CD14-positive monocyte (primary cell): ENCODE measurements around the gene LHFPL3. TPM values are rescaled to one million over a fixed set of nuclear protein-coding genes. Genes with fewer than 3 reads are reported as not detected.

ENCODE experiments used
- DNase-seq, 3 donors: peaks; one replicate each; pipeline ENCODE4 v3.0.0-alpha.2; 2011 to 2022
- H2AFZ ChIP-seq: 2 replicates; pipeline ENCODE4 v1.6.0; 2012; ENCODE audit warnings: mild to moderate bottlenecking, low read depth, low read length, inconsistent platforms; ENCODE audit not compliant: insufficient read depth, poor library complexity, severe bottlenecking
- H3K27ac ChIP-seq, 2 donors: 1 replicate in 1 of 2; 2 replicates in 1 of 2; pipeline ENCODE4 v1.5.1; 2012 to 2013; ENCODE audit warnings: low read length in 2 of 2, control low read depth in 1 of 2, inconsistent platforms in 1 of 2, low read depth in 1 of 2, mild to moderate bottlenecking in 1 of 2
- H3K27me3 ChIP-seq, 2 donors: one replicate each; pipeline versions ENCODE4 v1.6.0 to v1.6.1; 2011 to 2013; ENCODE audit warnings: low read length in 2 of 2; ENCODE audit not compliant: control insufficient read depth in 2 of 2, insufficient read depth in 2 of 2
- H3K36me3 ChIP-seq, 2 donors: replicated peaks in 1 of 2; 1 replicate in 1 of 2; 2 replicates in 1 of 2; pipeline versions ENCODE4 v1.5.1 to v1.6.1; 2012 to 2013; ENCODE audit warnings: low read length in 2 of 2, control low read depth in 1 of 2, inconsistent platforms in 1 of 2, mild to moderate bottlenecking in 1 of 2; ENCODE audit not compliant: insufficient read depth in 2 of 2, control insufficient read depth in 1 of 2
- H3K4me1 ChIP-seq, 2 donors: 1 replicate in 1 of 2; 2 replicates in 1 of 2; pipeline versions ENCODE4 v1.5.1 to v1.6.1; 2012 to 2013; ENCODE audit warnings: low read length in 2 of 2, control low read depth in 1 of 2, inconsistent platforms in 1 of 2, mild to moderate bottlenecking in 1 of 2, moderate library complexity in 1 of 2; ENCODE audit not compliant: insufficient read depth in 2 of 2, control insufficient read depth in 1 of 2
- H3K4me2 ChIP-seq: replicated peaks from 2 replicates; pipeline ENCODE3; 2012; ENCODE audit warnings: low read length, moderate library complexity, mild to moderate bottlenecking; ENCODE audit not compliant: poor library complexity, severe bottlenecking; ENCODE audit errors: extremely low read depth
- H3K4me3 ChIP-seq, 3 experiments: fragments of 200-600 bp in 1 of 3; sonication (generic) in 1 of 3; replicated peaks in 1 of 3; 1 replicate in 2 of 3; 2 replicates in 1 of 3; pipeline ENCODE4 v1.5.1; 2011 to 2013; ENCODE audit warnings: low read length in 3 of 3, mild to moderate bottlenecking in 3 of 3, control low read depth in 2 of 3, low read depth in 2 of 3, inconsistent platforms in 1 of 3, moderate library complexity in 1 of 3
- H3K79me2 ChIP-seq: 2 replicates; pipeline ENCODE4 v1.6.0; 2012; ENCODE audit warnings: mild to moderate bottlenecking, control low read depth, inconsistent platforms, low read length, moderate library complexity; ENCODE audit not compliant: insufficient read depth
- H3K9ac ChIP-seq: 2 replicates; pipeline ENCODE4 v1.6.0; 2017; ENCODE audit warnings: low read length, mild to moderate bottlenecking; ENCODE audit not compliant: insufficient read depth, poor library complexity, severe bottlenecking
- H3K9me3 ChIP-seq, 2 donors: replicated peaks in 1 of 2; 1 replicate in 1 of 2; 2 replicates in 1 of 2; pipeline versions ENCODE4 v1.5.1 to v1.6.1; 2012 to 2013; ENCODE audit warnings: low read length in 2 of 2, control low read depth in 1 of 2; ENCODE audit not compliant: control insufficient read depth in 1 of 2, insufficient read depth in 1 of 2
- H4K20me1 ChIP-seq: 2 replicates; pipeline ENCODE4 v1.6.0; 2012; ENCODE audit warnings: mild to moderate bottlenecking, low read length, control low read depth, moderate library complexity; ENCODE audit not compliant: insufficient read depth
- H3K27ac Mint-ChIP-seq, 7 donors: one replicate each; pipeline ENCODE4 v1.8.0; 2020; ENCODE audit warnings: mild to moderate bottlenecking in 7 of 7, mixed read lengths in 7 of 7, moderate library complexity in 6 of 7, inconsistent platforms in 2 of 7
- H3K27me3 Mint-ChIP-seq, 3 donors: one replicate each; pipeline ENCODE4 v1.8.0; 2021 to 2022; ENCODE audit warnings: low read depth in 3 of 3, mild to moderate bottlenecking in 3 of 3, mixed read lengths in 3 of 3, moderate library complexity in 3 of 3, inconsistent platforms in 1 of 3
- H3K36me3 Mint-ChIP-seq, 2 donors: one replicate each; pipeline ENCODE4 v1.8.0; 2020; ENCODE audit warnings: mixed read lengths in 2 of 2, inconsistent platforms in 1 of 2, mild to moderate bottlenecking in 1 of 2
- H3K4me1 Mint-ChIP-seq: one replicate; pipeline ENCODE4 v1.8.0; 2020; ENCODE audit warnings: mild to moderate bottlenecking, mixed read lengths
- H3K4me3 Mint-ChIP-seq, 2 donors: one replicate each; pipeline ENCODE4 v1.8.0; 2020; ENCODE audit warnings: mild to moderate bottlenecking in 2 of 2, mixed read lengths in 2 of 2, moderate library complexity in 1 of 2
- H3K9me3 Mint-ChIP-seq, 7 donors: one replicate each; pipeline ENCODE4 v1.8.0; 2020 to 2022; ENCODE audit warnings: mixed read lengths in 7 of 7, mild to moderate bottlenecking in 6 of 7, moderate library complexity in 6 of 7, inconsistent platforms in 2 of 7
- WGBS: methylation state at CpG from one replicate; pipeline ENCODE4 v1.1.5; 2013; ENCODE audit warnings: missing lambda C conversion rate; ENCODE audit not compliant: insufficient coverage; 5-methylcytosine and 5-hydroxymethylcytosine counted together
- intact Hi-C, 2 donors: fragments of 100-400 bp; cut with micrococcal nuclease; formaldehyde crosslinking; loops; one replicate each; pipeline versions ENCODE4 v1.15.0 to v1.15.1; 2023
- polyA plus RNA-seq, 3 donors: library from polyadenylated mRNA; depleted of rRNA in 1 of 3; unstranded in 2 of 3; stranded (reverse) in 1 of 3; fragments of 300-500 nt in 2 of 3; fragments of >200 nt in 1 of 3; fragmentation: Illumina TruSeq in 2 of 3; gene quantifications; 1 replicate in 2 of 3; 2 replicates in 1 of 3; pipeline ENCODE4 v1.2.3, GENCODE V29; 2012 to 2021
- small RNA-seq: library from RNA; depleted of rRNA; stranded (forward); fragments of <200 nt; gene quantifications from one replicate; pipeline ENCODE3, GENCODE V24; 2012; ENCODE audit warnings: low read depth; ENCODE audit not compliant: insufficient read length
- TF ChIP-seq, protein P1 (sequence below): fragments of 200-600 bp; IDR thresholded peaks from one replicate; pipeline ENCODE4 v1.8.0; 2022; ENCODE audit warnings: antibody characterized with exemption, mild to moderate bottlenecking

The LHFPL3 gene
- polyA plus RNA-seq, 3 donors, result not detected

DNA sequence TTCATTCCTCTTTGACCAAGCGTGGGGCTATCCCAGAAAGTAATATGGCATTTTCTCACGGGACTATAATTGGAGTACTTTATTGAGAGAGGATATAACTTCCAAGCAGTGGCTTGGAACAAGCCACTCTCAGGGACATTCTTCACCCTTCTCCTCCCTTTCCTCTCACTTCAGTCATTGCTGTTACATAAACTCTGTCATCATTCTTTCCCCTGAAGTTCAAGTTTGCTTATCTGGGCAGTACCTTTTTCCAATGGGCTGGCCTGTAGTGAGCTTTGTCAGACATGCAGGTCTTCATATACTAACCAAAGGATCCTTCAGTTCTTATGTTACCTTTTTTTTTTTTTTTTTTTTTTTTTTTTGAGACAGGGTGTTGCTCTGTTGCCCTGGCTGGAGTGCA lies 626.9 kb downstream of the LHFPL3 start:
- TF ChIP-seq, protein P1, sequence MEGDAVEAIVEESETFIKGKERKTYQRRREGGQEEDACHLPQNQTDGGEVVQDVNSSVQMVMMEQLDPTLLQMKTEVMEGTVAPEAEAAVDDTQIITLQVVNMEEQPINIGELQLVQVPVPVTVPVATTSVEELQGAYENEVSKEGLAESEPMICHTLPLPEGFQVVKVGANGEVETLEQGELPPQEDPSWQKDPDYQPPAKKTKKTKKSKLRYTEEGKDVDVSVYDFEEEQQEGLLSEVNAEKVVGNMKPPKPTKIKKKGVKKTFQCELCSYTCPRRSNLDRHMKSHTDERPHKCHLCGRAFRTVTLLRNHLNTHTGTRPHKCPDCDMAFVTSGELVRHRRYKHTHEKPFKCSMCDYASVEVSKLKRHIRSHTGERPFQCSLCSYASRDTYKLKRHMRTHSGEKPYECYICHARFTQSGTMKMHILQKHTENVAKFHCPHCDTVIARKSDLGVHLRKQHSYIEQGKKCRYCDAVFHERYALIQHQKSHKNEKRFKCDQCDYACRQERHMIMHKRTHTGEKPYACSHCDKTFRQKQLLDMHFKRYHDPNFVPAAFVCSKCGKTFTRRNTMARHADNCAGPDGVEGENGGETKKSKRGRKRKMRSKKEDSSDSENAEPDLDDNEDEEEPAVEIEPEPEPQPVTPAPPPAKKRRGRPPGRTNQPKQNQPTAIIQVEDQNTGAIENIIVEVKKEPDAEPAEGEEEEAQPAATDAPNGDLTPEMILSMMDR, result no peak
- no peak overlapping the region for H3K27ac ChIP-seq
- no peaks in the 10 kb centered on the region for H3K79me2 ChIP-seq
- peak in 1 of 3 donors; percentile 17 for DNase-seq
- H3K9ac ChIP-seq, result no peak overlapping the region
- H2AFZ ChIP-seq, result no peak overlapping the region
- Mint-ChIP-seq H3K36me3 (peaks cover 14 to 21% of the 10 kb centered on the region in 2 donors), H3K4me1 (peaks cover 60% of the 10 kb centered on the region), H3K27ac (peak overlapping the region in 3 of 7 donors; percentile 24 to 71 (median 41)), H3K9me3 (no peaks in the 10 kb centered on the region), H3K4me3 (no peak overlapping the region), H3K27me3 (peaks cover 0 to 2% (median 0%) of the 10 kb centered on the region in 3 donors)
- intact Hi-C loops, result no loop called here
- no peaks in the 10 kb centered on the region for H4K20me1 ChIP-seq
- H3K4me2 ChIP-seq, result no peak overlapping the region
- H3K9me3 ChIP-seq, result no peaks in the 10 kb centered on the region
- peaks cover 33 to 67% of the 10 kb centered on the region in 2 donors for H3K4me1 ChIP-seq
- no peaks in the 10 kb centered on the region for H3K36me3 ChIP-seq
- no CpG with 5 or more reads among the region's 2 CpGs for WGBS
- H3K27me3 ChIP-seq, result no peaks in the 10 kb centered on the region
- H3K4me3 ChIP-seq, result no peak overlapping the region

Small RNAs within 50 kb of the gene (small RNA-seq; reads per million reads assigned to genes)
- gene RN7SL8P, result not detected

Other genes starting within 250 kb of the LHFPL3 start
- 1 to 10 TPM; 2.8 to 7.9 (median 7.0) TPM for gene ORC5, start 120.6 kb upstream of the LHFPL3 start, polyA plus RNA-seq